HG03280 (cell line): ENCODE results near the gene NOD2.
A peak's percentile ranks its signal among the peaks of the same experiment; 100 is the strongest.

Experiments
- ATAC-seq: cut with Tn5 transposase; IDR thresholded peaks from one replicate; pipeline ENCODE4 v1.9.1; 2021; ENCODE audit warnings: mild to moderate bottlenecking, moderate library complexity; ENCODE audit not compliant: unreplicated experiment

Gene NOD2

GRCh38 chr16:50692999-50693781, at the start of gene NOD2:
TSS of gene NOD2 (plus strand) at chr16:50693606. CDS start at chr16:50699496, 5,890 bp downstream.
- ATAC-seq: no peak

DNA sequence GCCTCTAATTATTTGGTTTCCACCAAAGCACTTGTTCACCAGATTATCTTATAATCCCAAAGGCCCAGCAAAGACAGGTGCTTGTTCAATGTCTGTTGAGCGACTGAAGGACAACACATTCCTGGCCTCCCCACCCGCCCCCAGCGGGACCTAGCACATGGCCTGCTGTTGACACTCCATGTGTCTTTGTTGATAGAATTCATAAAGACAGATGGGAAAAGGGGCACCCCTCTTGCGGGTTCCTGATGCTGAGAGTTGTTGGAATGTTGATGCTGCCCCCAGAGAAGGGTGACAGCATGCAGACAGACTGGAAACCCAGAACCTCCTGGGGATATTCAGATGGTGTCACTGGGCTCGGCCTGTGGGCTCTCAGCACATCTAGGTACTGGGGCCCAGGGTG, 49.2 kb upstream of the NOD2 start:
- no peak for ATAC-seq

DNA sequence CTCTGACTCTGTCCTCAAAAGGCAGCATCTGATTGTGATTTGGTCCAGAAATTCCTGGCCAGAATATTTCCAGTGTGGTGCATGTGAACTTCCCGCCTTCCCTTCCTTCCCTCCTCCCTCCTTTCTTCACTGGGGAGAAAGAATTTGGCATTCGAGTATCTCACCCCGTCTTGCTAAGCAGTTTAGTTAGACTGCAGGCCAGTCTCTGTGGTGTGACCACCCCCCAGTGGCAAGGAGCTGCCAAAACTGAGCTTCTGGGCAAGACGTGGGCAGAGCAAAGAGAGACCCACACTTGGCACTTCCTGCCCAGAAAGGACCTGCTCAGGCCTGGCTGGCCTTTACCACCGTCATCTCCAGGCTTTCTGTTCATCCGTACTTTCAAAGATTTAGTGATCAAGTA, 48.7 kb upstream of the NOD2 start:
- no peak for ATAC-seq

DNA sequence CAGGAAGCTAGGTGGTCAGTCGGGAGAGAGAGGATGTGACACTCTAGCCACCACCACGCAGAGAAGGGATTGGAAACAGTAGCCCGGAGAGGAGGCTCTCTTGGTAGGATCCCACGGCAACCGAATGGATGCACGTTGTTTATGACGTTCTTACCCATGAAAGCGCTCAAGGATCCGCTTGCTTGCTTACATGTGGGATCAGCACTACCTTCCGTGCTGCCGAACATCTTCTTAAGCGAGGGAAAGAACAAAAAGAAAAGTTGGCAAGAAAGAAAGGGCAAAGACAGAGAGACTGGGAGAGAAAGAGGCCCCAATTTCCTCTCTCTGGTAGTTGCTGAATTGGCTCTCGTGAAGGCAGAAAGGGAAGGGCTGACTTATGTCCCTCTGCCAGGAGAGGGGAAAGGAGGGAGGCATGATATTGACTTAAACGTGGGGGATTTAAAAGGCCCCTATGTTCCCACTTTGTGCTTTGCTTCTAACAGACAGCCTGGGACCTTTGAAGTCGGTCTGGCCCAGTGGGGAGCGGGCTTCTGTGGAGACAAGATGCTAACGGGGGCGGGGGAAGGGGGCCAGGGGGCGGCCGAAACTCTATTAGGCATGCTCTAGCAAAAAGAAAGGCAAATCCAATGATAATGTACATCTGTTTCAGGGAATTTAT, 47.7 kb upstream of the NOD2 start:
- ATAC-seq: no peak

- ATAC-seq: no peak
Observed at GRCh38 chr16:50646345-50646744, 47.1 kb upstream of the NOD2 start.

GRCh38 chr16:50651835-50652438, 41.5 kb upstream of the NOD2 start:
- ATAC-seq: no peak

DNA sequence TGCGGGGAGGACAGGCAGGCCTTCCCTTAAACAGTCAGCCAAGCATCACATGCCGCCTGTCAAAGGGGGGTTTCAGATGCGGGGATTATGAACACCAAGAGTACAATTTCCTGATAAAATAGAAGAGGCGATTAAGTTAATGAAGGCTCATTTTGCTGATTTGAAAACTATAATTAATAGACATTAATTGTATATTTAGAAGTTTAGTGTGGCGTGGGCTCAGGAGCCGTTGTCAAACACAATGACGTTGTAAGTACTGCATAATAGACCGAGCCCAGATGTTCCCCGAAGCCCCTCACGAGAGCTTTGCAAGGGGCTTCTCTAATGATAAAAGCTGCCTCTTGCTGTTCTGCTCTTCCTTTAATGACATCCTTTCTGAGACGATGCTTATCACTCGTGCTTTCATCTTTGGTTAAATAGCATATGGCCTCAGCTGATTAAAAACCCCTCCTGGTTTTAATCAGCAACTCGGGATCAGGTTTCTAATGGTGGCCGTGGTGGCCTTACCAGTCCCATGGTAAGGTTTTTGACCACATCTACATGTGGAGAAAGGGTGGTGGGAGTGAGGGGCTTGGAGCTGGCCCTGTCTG, 40.5 kb upstream of the NOD2 start:
- no peak for ATAC-seq

GRCh38 chr16:50653633-50654519, 39.5 kb upstream of the NOD2 start:
- ATAC-seq: no peak

DNA sequence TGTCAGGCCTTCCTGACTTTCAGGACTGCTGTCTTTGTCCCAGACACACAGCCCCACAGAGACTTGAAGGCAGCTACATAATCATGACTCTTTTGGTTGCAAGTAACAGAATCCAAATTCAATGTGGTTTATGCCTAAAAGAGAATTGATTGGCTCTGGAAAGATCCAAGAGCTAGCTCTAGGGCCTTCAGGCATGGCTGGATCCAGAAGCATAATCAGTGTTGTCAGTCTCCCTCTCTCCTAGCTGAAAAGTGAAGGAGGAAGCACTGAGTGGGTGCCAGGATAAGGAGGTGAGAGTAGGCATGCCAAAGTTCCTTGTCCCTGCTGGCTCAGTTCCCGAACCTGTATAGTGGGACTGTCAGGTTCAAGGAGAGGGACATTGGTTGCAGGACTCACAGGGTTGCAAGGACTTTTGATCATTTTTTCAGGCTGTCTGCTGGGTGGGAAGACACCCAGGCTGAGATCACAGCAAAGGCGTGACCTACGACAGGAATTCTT, 37.8 kb upstream of the NOD2 start:
- no peak for ATAC-seq

- ATAC-seq: no peak
Observed at GRCh38 chr16:50657241-50657640, 36.2 kb upstream of the NOD2 start.

- ATAC-seq: no peak
Observed at GRCh38 chr16:50659806-50660205, 33.6 kb upstream of the NOD2 start.

DNA sequence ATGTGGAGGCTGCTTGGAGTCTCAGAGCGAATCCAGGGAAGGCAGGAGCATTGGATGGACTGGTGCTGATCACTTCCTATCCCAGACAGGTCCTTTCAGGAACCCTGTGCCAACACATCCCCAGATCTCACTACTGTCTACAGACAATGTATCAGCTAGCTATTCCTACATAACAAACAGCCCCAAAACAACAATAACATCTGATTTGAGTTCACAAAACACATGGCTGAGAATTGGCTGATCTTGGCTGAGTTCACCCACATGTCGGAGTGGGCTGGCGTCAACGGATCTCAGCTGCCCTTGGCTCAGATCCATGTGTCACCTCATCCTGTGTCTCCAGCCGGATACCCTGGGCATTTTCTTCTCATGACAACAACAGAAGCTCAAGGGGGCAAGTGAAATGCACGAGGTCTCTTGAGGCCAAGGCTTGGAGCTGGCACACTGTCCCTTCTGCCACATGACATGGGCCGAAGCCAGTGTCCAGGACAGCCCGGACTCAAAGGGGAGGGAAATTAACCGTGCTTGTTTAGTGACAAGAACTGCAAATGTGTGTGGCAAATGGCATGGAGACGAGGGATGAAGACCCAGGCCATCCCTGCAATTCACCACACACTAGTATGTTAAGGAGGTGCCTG, 31.0 kb upstream of the NOD2 start:
- ATAC-seq: no peak

DNA sequence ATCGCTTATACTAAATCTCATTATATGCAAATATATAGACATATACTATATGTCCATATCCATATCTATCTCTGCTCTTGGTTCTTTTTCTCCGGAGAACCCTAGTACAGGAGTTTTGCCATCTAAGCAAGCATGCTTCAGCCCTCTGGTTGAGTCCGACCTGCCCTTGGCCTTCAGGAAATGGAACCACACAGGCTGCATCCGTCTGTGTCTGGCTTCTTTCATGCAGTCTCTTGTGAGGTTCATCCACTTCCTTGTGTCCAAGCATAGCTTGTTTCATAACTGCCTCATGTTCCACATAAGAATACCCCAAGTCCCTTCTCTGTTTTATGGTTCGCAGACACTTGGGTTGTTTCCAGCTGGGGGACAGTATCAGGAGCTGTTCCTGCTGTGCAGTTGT, 29.1 kb upstream of the NOD2 start:
- no peak for ATAC-seq

DNA sequence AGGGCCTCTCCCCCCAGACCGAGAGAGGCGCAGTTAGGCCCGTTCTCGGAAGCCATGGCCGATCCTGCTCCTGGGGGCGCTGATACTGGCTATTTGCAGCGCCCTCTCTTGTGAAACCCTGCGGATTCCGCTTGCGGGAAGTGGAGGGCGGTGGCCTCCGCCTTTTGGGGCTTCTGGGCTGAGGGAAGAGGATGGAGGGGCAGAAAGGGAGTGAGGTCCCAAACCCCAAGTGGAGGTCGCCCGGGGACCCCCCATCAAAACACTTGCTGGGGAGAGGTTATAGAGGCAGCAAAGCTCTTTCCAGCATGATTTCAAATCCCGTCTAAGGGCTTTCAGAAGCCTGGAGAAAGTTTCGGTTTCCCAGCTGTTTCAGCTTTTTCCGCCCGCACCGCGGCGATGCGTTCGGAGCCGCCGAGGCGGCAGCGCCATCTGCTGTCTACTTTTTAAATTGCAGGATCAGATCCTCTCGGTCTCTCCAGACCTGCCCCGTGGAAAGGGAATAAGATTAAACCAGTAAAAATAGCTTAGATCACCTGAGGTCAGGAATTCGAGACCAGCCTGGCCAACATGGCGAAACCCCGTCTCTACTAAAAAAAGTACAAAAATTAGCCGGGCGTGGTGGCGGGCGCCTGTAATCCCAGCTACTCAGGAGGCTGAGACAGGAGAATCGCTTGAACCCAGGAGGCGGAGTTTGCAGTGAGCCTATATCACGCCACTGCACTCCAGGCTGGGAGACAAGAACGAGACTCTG, 28.1 kb upstream of the NOD2 start:
- ATAC-seq: peak; percentile 38

DNA sequence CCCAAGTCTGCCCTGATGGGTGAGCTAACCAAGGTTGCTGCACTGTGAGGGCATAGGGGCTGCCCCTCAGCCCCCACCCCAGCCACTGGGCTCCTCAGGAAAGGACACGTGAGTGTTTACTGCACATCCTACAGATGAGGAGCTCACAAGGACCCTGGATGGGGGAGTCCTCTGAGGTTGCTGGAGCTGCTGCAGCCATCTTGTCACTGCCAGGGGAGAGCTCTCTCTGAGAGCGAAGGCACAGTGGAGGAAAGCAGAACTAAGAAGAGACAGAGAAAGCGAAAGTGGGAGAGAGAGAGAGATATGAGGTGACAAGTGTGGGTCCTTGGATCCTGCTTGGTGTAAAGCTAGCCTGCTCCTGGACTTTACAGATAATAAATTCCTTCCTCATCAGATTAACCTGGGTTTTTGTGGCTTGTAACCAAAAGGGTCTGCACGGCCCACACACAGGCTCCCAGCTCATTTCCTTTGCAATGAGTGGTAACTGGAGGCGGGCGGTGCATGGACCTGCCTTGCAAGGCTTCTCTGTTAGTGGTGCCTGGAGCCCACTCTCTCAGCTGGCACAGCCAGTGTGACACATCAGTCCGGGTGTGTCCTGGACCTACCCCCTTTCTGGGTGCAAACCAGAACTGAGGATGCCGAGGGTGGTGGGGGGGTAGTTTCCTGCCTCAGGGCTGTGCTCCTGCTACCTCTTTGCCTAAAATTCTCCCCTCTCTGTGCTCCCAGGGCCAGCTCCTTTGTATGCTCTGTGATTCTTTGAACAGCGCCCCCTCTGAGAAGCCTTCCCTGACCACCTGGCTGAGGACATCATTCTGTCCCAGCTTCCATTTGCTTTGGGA, 26.5 kb upstream of the NOD2 start:
- peak; percentile 75 for ATAC-seq

- no peak for ATAC-seq
Observed at GRCh38 chr16:50667497-50668367, 25.7 kb upstream of the NOD2 start.

GRCh38 chr16:50668368-50669008, 24.9 kb upstream of the NOD2 start:
- no peak for ATAC-seq
